ENCODE measurements around the gene RIC3. TPM values are rescaled to one million over a fixed set of nuclear protein-coding genes. Genes with fewer than 3 reads are reported as not detected.

The RIC3 gene
- total RNA-seq, 1 experiment from 2014 or later, result not detected

- BruUV-seq (replicated peaks), result no TSS peak
- POLR2A ChIA-PET (ENCODE audit: unreplicated experiment), result no interaction called here
These were observed 60.4 kb downstream of the RIC3 start for GRCh38 chr11:8108421-8108820.

GRCh38 chr11:8107642-8108041, 61.2 kb downstream of the RIC3 start:
- POLR2A ChIA-PET (ENCODE audit: unreplicated experiment), result no interaction called here
- intact Hi-C loops (cut with micrococcal nuclease), result no loop called here
- Histone ChIP-seq H3K9me2 (replicated peaks; ENCODE audit: low read length) (no peaks in the 10 kb centered on the region), H4K20me1 (ENCODE audit: low read length) (no peaks in the 10 kb centered on the region), H3K36me3 (ENCODE audit: low read depth, low read length) (no peaks in the 10 kb centered on the region), H3F3A (ENCODE audit: low read length, unreplicated experiment) (no peaks in the 10 kb centered on the region), H3K9me3 (ENCODE audit: low read length) (no peaks in the 10 kb centered on the region), H3K79me2 (ENCODE audit: low read length) (no peaks in the 10 kb centered on the region), H3K4me2 (ENCODE audit: low read length) (no peak overlapping the region), H2AFZ (ENCODE audit: low read length) (no peak overlapping the region), H3K27ac (ENCODE audit: low read length) (no peak overlapping the region), H3K4me1 (ENCODE audit: insufficient read depth, low read length) (no peaks in the 10 kb centered on the region), H3K9ac (ENCODE audit: low read length) (no peak overlapping the region), H3K4me3 (ENCODE audit: low read length) (no peak overlapping the region), H3K27me3 (ENCODE audit: low read length) (peaks cover 24% of the 10 kb centered on the region)
- ATAC-seq, result no peak
- BruUV-seq (replicated peaks), result no TSS peak
- CTCF ChIA-PET, result no interaction called here
- no peak for DNase-seq
- no peak for TF ChIP-seq CTCF (conservative IDR thresholded peaks at IDR 0.05; ENCODE audit: low read depth, low read length)
- TF ChIP-seq EZH2 (IDR thresholded peaks at IDR 0.05; ENCODE audit: low read length, unreplicated experiment), result no peak
- TF ChIP-seq EZH2phosphoT487 (IDR thresholded peaks at IDR 0.05; ENCODE audit: borderline replicate concordance, low read length), result no peak

More at GRCh38 chr11:8108421-8108820, 60.4 kb downstream of the RIC3 start:
- H2AFZ ChIP-seq (ENCODE audit: low read length), result no peak overlapping the region
- H3K9me2 ChIP-seq (replicated peaks; ENCODE audit: low read length), result no peaks in the 10 kb centered on the region
- CTCF ChIA-PET, result no interaction called here
- H3K9me3 ChIP-seq (ENCODE audit: low read length), result no peaks in the 10 kb centered on the region
- H3F3A ChIP-seq (ENCODE audit: low read length, unreplicated experiment), result no peaks in the 10 kb centered on the region
- TF ChIP-seq EZH2 (IDR thresholded peaks at IDR 0.05; ENCODE audit: low read length, unreplicated experiment) (no peak), EZH2phosphoT487 (IDR thresholded peaks at IDR 0.05; ENCODE audit: borderline replicate concordance, low read length) (no peak), CTCF (conservative IDR thresholded peaks at IDR 0.05; ENCODE audit: low read depth, low read length) (no peak)
- H4K20me1 ChIP-seq (ENCODE audit: low read length), result no peaks in the 10 kb centered on the region
- H3K27ac ChIP-seq (ENCODE audit: low read length), result no peak overlapping the region
- ATAC-seq, result no peak
- H3K4me2 ChIP-seq (ENCODE audit: low read length), result no peak overlapping the region
- no peaks in the 10 kb centered on the region for H3K36me3 ChIP-seq (ENCODE audit: low read depth, low read length)
- H3K4me1 ChIP-seq (ENCODE audit: insufficient read depth, low read length), result no peaks in the 10 kb centered on the region
- H3K4me3 ChIP-seq (ENCODE audit: low read length), result no peak overlapping the region
- intact Hi-C loops (cut with micrococcal nuclease), result no loop called here
- no peak for DNase-seq
- H3K27me3 ChIP-seq (ENCODE audit: low read length), result peaks cover 24% of the 10 kb centered on the region
- no peak overlapping the region for H3K9ac ChIP-seq (ENCODE audit: low read length)
- no peaks in the 10 kb centered on the region for H3K79me2 ChIP-seq (ENCODE audit: low read length)

GRCh38 chr11:8106679-8107078, 62.1 kb downstream of the RIC3 start:
- no peak for TF ChIP-seq CTCF (conservative IDR thresholded peaks at IDR 0.05; ENCODE audit: low read depth, low read length)
- TF ChIP-seq EZH2phosphoT487 (IDR thresholded peaks at IDR 0.05; ENCODE audit: borderline replicate concordance, low read length), result no peak
- no peak for TF ChIP-seq EZH2 (IDR thresholded peaks at IDR 0.05; ENCODE audit: low read length, unreplicated experiment)
- no peak overlapping the region for H3K27ac ChIP-seq (ENCODE audit: low read length)
- H3K27me3 ChIP-seq (ENCODE audit: low read length), result peaks cover 21% of the 10 kb centered on the region
- no peak for ATAC-seq
- no peaks in the 10 kb centered on the region for H3K36me3 ChIP-seq (ENCODE audit: low read depth, low read length)
- ChIA-PET CTCF (no interaction called here), POLR2A (ENCODE audit: unreplicated experiment) (no interaction called here)
- no peaks in the 10 kb centered on the region for H3K79me2 ChIP-seq (ENCODE audit: low read length)
- DNase-seq, result no peak
- no peak overlapping the region for H2AFZ ChIP-seq (ENCODE audit: low read length)
- H3F3A ChIP-seq (ENCODE audit: low read length, unreplicated experiment), result no peaks in the 10 kb centered on the region
- no peak overlapping the region for H3K4me3 ChIP-seq (ENCODE audit: low read length)
- H4K20me1 ChIP-seq (ENCODE audit: low read length), result no peaks in the 10 kb centered on the region
- H3K9me3 ChIP-seq (ENCODE audit: low read length), result no peaks in the 10 kb centered on the region
- no TSS peak for BruUV-seq (replicated peaks)
- H3K4me2 ChIP-seq (ENCODE audit: low read length), result no peak overlapping the region
- intact Hi-C loops (cut with micrococcal nuclease), result no loop called here
- no peaks in the 10 kb centered on the region for H3K9me2 ChIP-seq (replicated peaks; ENCODE audit: low read length)
- no peak overlapping the region for H3K9ac ChIP-seq (ENCODE audit: low read length)
- H3K4me1 ChIP-seq (ENCODE audit: insufficient read depth, low read length), result no peaks in the 10 kb centered on the region
